SK-N-SH treated with all-trans-retinoic acid at 6 μM for 48 hours (cell line): Measurements from ENCODE around the gene CRABP1.

Experiments
- ATAC-seq: fragments of 200-7000 bp; cut with Tn5 transposase; 3 replicates; pipeline ENCODE4 v1.9.1; 2020; ENCODE audit warnings: mild to moderate bottlenecking, moderate library complexity
- ARNTL ChIP-seq: fragments of 450-650 bp; formaldehyde crosslinking; IDR thresholded peaks from 2 replicates; pipeline ENCODE4 v1.5.0; 2020; ENCODE audit warnings: low read depth, mild to moderate bottlenecking, moderate library complexity, borderline replicate concordance
- BACH2 ChIP-seq: fragments of 250-450 bp; sonication (Bioruptor Pico); IDR thresholded peaks from 2 replicates; pipeline ENCODE4 v1.9.0; 2021; ENCODE audit warnings: mild to moderate bottlenecking, borderline replicate concordance
- CREB5 ChIP-seq: fragments of 250-450 bp; sonication (Bioruptor Pico); IDR thresholded peaks from 2 replicates; pipeline ENCODE4 v1.5.1; 2020; ENCODE audit warnings: low read depth, mild to moderate bottlenecking, moderate library complexity
- CSDC2 ChIP-seq: fragments of 250-450 bp; sonication (Bioruptor Pico); IDR thresholded peaks from 2 replicates; pipeline ENCODE4 v1.5.0; 2020; ENCODE audit warnings: mild to moderate bottlenecking, moderate library complexity
- CSRNP3 ChIP-seq: fragments of 250-450 bp; sonication (Bioruptor Pico); IDR thresholded peaks from 2 replicates; pipeline ENCODE4 v1.5.1; 2021; ENCODE audit warnings: mild to moderate bottlenecking, moderate library complexity
- ESRRG ChIP-seq: fragments of 250-450 bp; sonication (Bioruptor Pico); IDR thresholded peaks from 2 replicates; pipeline ENCODE4 v1.6.1; 2021; ENCODE audit warnings: mild to moderate bottlenecking
- ISL1 ChIP-seq: fragments of 250-450 bp; sonication (Bioruptor Pico); IDR thresholded peaks from 2 replicates; pipeline ENCODE4 v2.1.2; 2022; ENCODE audit warnings: mild to moderate bottlenecking, moderate library complexity
- OSR1 ChIP-seq: fragments of 250-450 bp; sonication (Bioruptor Pico); IDR thresholded peaks from 2 replicates; pipeline ENCODE4 v1.8.0; 2022; ENCODE audit warnings: moderate library complexity, mild to moderate bottlenecking, inconsistent platforms
- PATZ1 ChIP-seq: fragments of 250-450 bp; sonication (Bioruptor Pico); IDR thresholded peaks from 2 replicates; pipeline ENCODE4 v1.8.0; 2020; ENCODE audit warnings: mild to moderate bottlenecking, moderate library complexity, borderline replicate concordance
- POU6F1 ChIP-seq: fragments of 250-450 bp; sonication (Bioruptor Pico); IDR thresholded peaks from 2 replicates; pipeline ENCODE4 v1.8.0; 2021; ENCODE audit warnings: low read depth, mild to moderate bottlenecking, moderate library complexity, borderline replicate concordance
- PPARA ChIP-seq: fragments of 250-450 bp; sonication (Bioruptor Pico); IDR thresholded peaks from 2 replicates; pipeline ENCODE4 v1.5.0; 2020; ENCODE audit warnings: mild to moderate bottlenecking, borderline replicate concordance
- RARB ChIP-seq: fragments of 250-450 bp; sonication (Bioruptor Pico); IDR thresholded peaks from 2 replicates; pipeline ENCODE4 v1.8.0; 2021; ENCODE audit warnings: mild to moderate bottlenecking, moderate library complexity
- SNAI2 ChIP-seq: fragments of 250-450 bp; sonication (Bioruptor Pico); IDR thresholded peaks from 2 replicates; pipeline ENCODE4 v1.5.0; 2020; ENCODE audit warnings: mild to moderate bottlenecking, moderate library complexity
- TCF4 ChIP-seq: fragments of 250-450 bp; sonication (Bioruptor Pico); IDR thresholded peaks from 2 replicates; pipeline ENCODE4 v1.8.0; 2021; ENCODE audit warnings: mild to moderate bottlenecking, moderate library complexity, borderline replicate concordance
- TOX ChIP-seq: fragments of 250-450 bp; sonication (Bioruptor Pico); IDR thresholded peaks from 2 replicates; pipeline ENCODE4 v1.8.0; 2021; ENCODE audit warnings: mild to moderate bottlenecking, moderate library complexity, borderline replicate concordance
- TSHZ2 ChIP-seq: fragments of 250-450 bp; sonication (Bioruptor Pico); IDR thresholded peaks from 2 replicates; pipeline ENCODE4 v1.5.0; 2020; ENCODE audit warnings: mild to moderate bottlenecking, moderate library complexity
- ZFP30 ChIP-seq: fragments of 450-650 bp; formaldehyde crosslinking; IDR thresholded peaks from 2 replicates; pipeline ENCODE4 v1.5.0; 2022; ENCODE audit warnings: mild to moderate bottlenecking, moderate library complexity
- ZNF565 ChIP-seq: fragments of 450-650 bp; formaldehyde crosslinking; conservative IDR thresholded peaks from 2 replicates; pipeline ENCODE4 v1.5.0; 2020; ENCODE audit warnings: low read depth, mild to moderate bottlenecking, moderate library complexity
- ZNF70 ChIP-seq: fragments of 450-650 bp; formaldehyde crosslinking; IDR thresholded peaks from 2 replicates; pipeline ENCODE4 v1.5.0; 2020; ENCODE audit warnings: mild to moderate bottlenecking, moderate library complexity
- ZNF8 ChIP-seq: fragments of 450-650 bp; formaldehyde crosslinking; IDR thresholded peaks from 2 replicates; pipeline ENCODE4 v1.5.0; 2020; ENCODE audit warnings: mild to moderate bottlenecking, moderate library complexity

Gene CRABP1

GRCh38 chr15:78350058-78350457, 9.9 kb downstream of the CRABP1 start:
- no peak for ATAC-seq
- TF ChIP-seq ZNF565 (CRISPR knock-in tag), result no peak
- no peak for TF ChIP-seq BACH2 (CRISPR knock-in tag)
- no peak for TF ChIP-seq PPARA (CRISPR knock-in tag)
- TF ChIP-seq POU6F1 (CRISPR knock-in tag), result no peak
- no peak for TF ChIP-seq ZNF70 (CRISPR knock-in tag)
- no peak for TF ChIP-seq ESRRG (CRISPR knock-in tag)
- TF ChIP-seq ARNTL, result no peak
- TF ChIP-seq CSDC2 (CRISPR knock-in tag), result no peak
- no peak for TF ChIP-seq CSRNP3 (CRISPR knock-in tag)
- no peak for TF ChIP-seq CREB5
- no peak for TF ChIP-seq ISL1 (CRISPR knock-in tag)
- TF ChIP-seq RARB (CRISPR knock-in tag), result no peak
- TF ChIP-seq SNAI2, result no peak
- no peak for TF ChIP-seq TCF4 (CRISPR knock-in tag)
- TF ChIP-seq OSR1 (CRISPR knock-in tag), result no peak
- TF ChIP-seq, all 23 proteins: peak for 0

GRCh38 chr15:78351539-78351938, 11.4 kb downstream of the CRABP1 start:
- TF ChIP-seq ESRRG (CRISPR knock-in tag) (no peak), POU6F1 (CRISPR knock-in tag) (no peak), ZNF70 (CRISPR knock-in tag) (no peak), PATZ1 (CRISPR knock-in tag) (no peak), OSR1 (CRISPR knock-in tag) (no peak), ZNF8 (CRISPR knock-in tag) (no peak), TCF4 (CRISPR knock-in tag) (no peak)
- ATAC-seq, result no peak

- ATAC-seq, result peak; percentile 63
Observed at GRCh38 chr15:78353093-78353492, 12.9 kb downstream of the CRABP1 start.

More at GRCh38 chr15:78353093-78353492, 12.9 kb downstream of the CRABP1 start:
- TF ChIP-seq ESRRG (CRISPR knock-in tag), result no peak
- TF ChIP-seq RARB (CRISPR knock-in tag), result no peak
- TF ChIP-seq CSDC2 (CRISPR knock-in tag), result no peak
- TF ChIP-seq PATZ1 (CRISPR knock-in tag), result no peak
- TF ChIP-seq TOX (CRISPR knock-in tag), result no peak
- no peak for TF ChIP-seq ZFP30 (CRISPR knock-in tag)
- no peak for TF ChIP-seq OSR1 (CRISPR knock-in tag)
- no peak for TF ChIP-seq ARNTL
- no peak for TF ChIP-seq POU6F1 (CRISPR knock-in tag)
- no peak for TF ChIP-seq SNAI2
- TF ChIP-seq TSHZ2 (CRISPR knock-in tag), result no peak
- TF ChIP-seq BACH2 (CRISPR knock-in tag), result no peak
- no peak for TF ChIP-seq ZNF8 (CRISPR knock-in tag)
